HepG2 (cell line): ENCODE measurements around the gene TMEM273. TPM values are rescaled to one million over a fixed set of nuclear protein-coding genes. Genes with fewer than 3 reads are reported as not detected.

ENCODE experiments used
- ATAC-seq: fragments of 200-7000 bp; cut with Tn5 transposase; 3 replicates; pipeline ENCODE4 v1.9.1; 2020; ENCODE audit warnings: mild to moderate bottlenecking, moderate library complexity
- BruUV-seq: library from RNA; stranded (reverse); fragments of 400-500 nt; replicated peaks from 2 replicates; lab custom pipeline; 2021; lab: Mats Ljungman, UMichigan
- CTCF ChIA-PET: fragments of 300-600 bp; formaldehyde crosslinking; extraction: SDS; loops from one replicate; lab custom pipeline; 2021; ENCODE audit warnings: low total read pairs, inconsistent platforms, low intra/inter-chr PET ratio; lab: Yijun Ruan, JAX
- POLR2A ChIA-PET: fragments of 350-600 bp; sonication (Branson Sonifier 250); formaldehyde crosslinking; loops from one replicate; lab custom pipeline; 2020; ENCODE audit warnings: antibody characterized with exemption, inconsistent platforms; lab: Yijun Ruan, JAX
- DNase-seq: peaks from one replicate; pipeline ENCODE4 v3.0.0-alpha.2; 2015; ENCODE audit warnings: low spot score
- FAIRE-seq: peaks from 3 replicates; lab custom pipeline; 2011; peaks lifted over from hg19 to GRCh38; lab: Jason Lieb, UNC
- H2AFZ ChIP-seq: one replicate; pipeline ENCODE4 v1.6.1; 2011; ENCODE audit warnings: low read length, inconsistent platforms
- H3K27ac ChIP-seq: fragments of 300-600 bp; 3 replicates; pipeline ENCODE4 v1.8.0; 2011; ENCODE audit warnings: mixed run types, mild to moderate bottlenecking, mixed read lengths, low read length, inconsistent platforms; ENCODE audit not compliant: insufficient read depth; ENCODE audit errors: extremely low read length
- H3K27me3 ChIP-seq, 2 experiments: fragments of 200-600 bp in 1 of 2; 2 replicates in 1 of 2; 3 replicates in 1 of 2; pipeline versions ENCODE4 v1.6.0 to v1.8.0; 2011; ENCODE audit warnings: low read length in 2 of 2, mild to moderate bottlenecking in 2 of 2, moderate library complexity in 2 of 2, inconsistent platforms in 1 of 2; ENCODE audit not compliant: insufficient read depth in 2 of 2, control insufficient read depth in 1 of 2
- H3K36me3 ChIP-seq, 2 experiments: fragments of 200-600 bp in 1 of 2; replicated peaks in 1 of 2; 2 replicates in 1 of 2; 3 replicates in 1 of 2; pipeline versions ENCODE4 v1.5.1 to v1.8.0; 2011; ENCODE audit warnings: low read length in 2 of 2, inconsistent platforms in 1 of 2; ENCODE audit not compliant: insufficient read depth in 2 of 2, control insufficient read depth in 1 of 2
- H3K4me1 ChIP-seq: 2 replicates; pipeline ENCODE4 v1.5.1; 2012; ENCODE audit warnings: low read length, inconsistent platforms; ENCODE audit not compliant: insufficient read depth
- H3K4me2 ChIP-seq: 2 replicates; pipeline ENCODE4 v1.6.0; 2011; ENCODE audit warnings: low read depth, low read length, inconsistent platforms
- H3K4me3 ChIP-seq, 3 experiments: fragments of 200-600 bp in 1 of 3; sonication (generic), shearing (Covaris generic) in 1 of 3; replicated peaks in 1 of 3; 2 replicates each; pipeline ENCODE4 v1.5.1; 2011 to 2016; ENCODE audit warnings: low read length in 3 of 3, inconsistent platforms in 2 of 3, low read depth in 2 of 3, mild to moderate bottlenecking in 2 of 3, control low read depth in 1 of 3, mixed read lengths in 1 of 3; ENCODE audit not compliant: insufficient read depth in 1 of 3
- H3K79me2 ChIP-seq: one replicate; pipeline ENCODE4 v1.6.1; 2011; ENCODE audit warnings: low read length, inconsistent platforms; ENCODE audit not compliant: insufficient read depth
- H3K9ac ChIP-seq: 2 replicates; pipeline ENCODE4 v1.6.0; 2011; ENCODE audit warnings: mild to moderate bottlenecking, low read depth, low read length, inconsistent platforms; ENCODE audit not compliant: insufficient read depth
- H3K9me3 ChIP-seq: 2 replicates; pipeline ENCODE4 v1.5.1; 2012; ENCODE audit warnings: mild to moderate bottlenecking, low read length
- H4K20me1 ChIP-seq: 2 replicates; pipeline ENCODE4 v1.6.0; 2011; ENCODE audit warnings: inconsistent platforms, mild to moderate bottlenecking, low read length, moderate library complexity; ENCODE audit not compliant: insufficient read depth
- ARID2 ChIP-seq: sonication (generic); formaldehyde crosslinking; IDR thresholded peaks from 2 replicates; pipeline ENCODE4 v1.8.1; 2022; ENCODE audit warnings: mild to moderate bottlenecking, missing genetic modification reagents, borderline replicate concordance
- ARNT2 ChIP-seq: sonication (generic); formaldehyde crosslinking; IDR thresholded peaks from 2 replicates; pipeline ENCODE4 v1.8.0; 2022; ENCODE audit warnings: mild to moderate bottlenecking, low read depth, missing genetic modification reagents, moderate library complexity
- ATF1 ChIP-seq: IDR thresholded peaks from 2 replicates; pipeline ENCODE4 v1.6.1; 2016; ENCODE audit warnings: mild to moderate bottlenecking, control low read depth
- DNMT3B ChIP-seq: conservative IDR thresholded peaks from 2 replicates; pipeline ENCODE4 v1.6.1; 2016; ENCODE audit warnings: missing biosample characterization, control low read depth
- KAT7 ChIP-seq: IDR thresholded peaks from 2 replicates; pipeline ENCODE4 v1.6.1; 2018; ENCODE audit warnings: borderline replicate concordance, missing compliant biosample characterization
- NFE2 ChIP-seq: sonication (generic); formaldehyde crosslinking; IDR thresholded peaks from 2 replicates; pipeline ENCODE4 v1.4.0; 2020; ENCODE audit warnings: missing genetic modification reagents
- NRL ChIP-seq: sonication (generic); formaldehyde crosslinking; IDR thresholded peaks from 2 replicates; pipeline ENCODE4 v1.5.0; 2020; ENCODE audit warnings: missing genetic modification reagents, mild to moderate bottlenecking, moderate library complexity, borderline replicate concordance
- PHF8 ChIP-seq: sonication (generic); formaldehyde crosslinking; IDR thresholded peaks from 2 replicates; pipeline ENCODE4 v1.5.0; 2020; ENCODE audit warnings: missing genetic modification reagents
- SALL1 ChIP-seq: sonication (generic); formaldehyde crosslinking; IDR thresholded peaks from 2 replicates; pipeline ENCODE4 v1.8.0; 2022; ENCODE audit warnings: mild to moderate bottlenecking, missing genetic modification reagents
- ZNF549 ChIP-seq: sonication (generic); formaldehyde crosslinking; IDR thresholded peaks from 2 replicates; pipeline ENCODE4 v1.5.0; 2020; ENCODE audit warnings: missing genetic modification reagents
- ZNF572 ChIP-seq: sonication (generic); formaldehyde crosslinking; IDR thresholded peaks from 2 replicates; pipeline ENCODE4 v1.5.1; 2020; ENCODE audit warnings: mild to moderate bottlenecking, missing genetic modification reagents
- WGBS: methylation state at CpG from one replicate; pipeline ENCODE4 v1.1.6; 2017; ENCODE audit warnings: low lambda C conversion rate; 5-methylcytosine and 5-hydroxymethylcytosine counted together
- in situ Hi-C: cut with HindIII; loops from 2 replicates; pipeline ENCODE4 v1.10.0; 2017; ENCODE audit warnings: low pct_unique_long_range_greater_than_20kb; ENCODE audit not compliant: extremely low pct_ligation_motif_present
- intact Hi-C: fragments of 100-400 bp; cut with micrococcal nuclease; formaldehyde crosslinking; loops from one replicate; pipeline ENCODE4 v1.10.0; 2022; ENCODE audit not compliant: unreplicated experiment
- polyA plus RNA-seq, 8 experiments: library from polyadenylated mRNA; depleted of rRNA in 3 of 8; stranded (reverse) in 7 of 8; unstranded in 1 of 8; fragments of >200 nt; fragmentation: Illumina TruSeq in 4 of 8; extraction: Trizol in 4 of 8; gene quantifications; 2 replicates each; pipeline versions ENCODE4 v1.2.1 to v1.2.3, GENCODE V29; 2011 to 2016; ENCODE audit warnings: low read depth in 4 of 8, missing spikeins in 1 of 8, mixed read lengths in 1 of 8; ENCODE audit not compliant: insufficient read depth in 1 of 8
- total RNA-seq, 5 experiments: library from RNA; depleted of rRNA; stranded (reverse); fragments of >200 nt; fragmentation: Illumina TruSeq; extraction: Trizol; gene quantifications; 2 replicates each; pipeline ENCODE4 v1.2.3, GENCODE V29; 2016; ENCODE audit warnings: low read depth in 1 of 5
- TF ChIP-seq, protein P1 (sequence below): sonication (generic); formaldehyde crosslinking; IDR thresholded peaks from 2 replicates; pipeline ENCODE4 v1.8.1; 2023; ENCODE audit warnings: mild to moderate bottlenecking, missing genetic modification reagents
- TF ChIP-seq, protein P2 (sequence below): sonication (generic); formaldehyde crosslinking; IDR thresholded peaks from 2 replicates; pipeline ENCODE4 v1.9.0; 2021; ENCODE audit warnings: missing genetic modification reagents, borderline replicate concordance
- TF ChIP-seq, protein P3 (sequence below): sonication (generic); formaldehyde crosslinking; IDR thresholded peaks from 2 replicates; pipeline ENCODE4 v1.5.1; 2020; ENCODE audit warnings: mild to moderate bottlenecking, missing genetic modification reagents, borderline replicate concordance
- TF ChIP-seq, protein P4 (sequence below): IDR thresholded peaks from 2 replicates; pipeline ENCODE4 v1.6.1; 2016; ENCODE audit warnings: mild to moderate bottlenecking
- TF ChIP-seq, protein P5 (sequence below): sonication (generic); formaldehyde crosslinking; IDR thresholded peaks from 2 replicates; pipeline ENCODE4 v1.4.0; 2020; ENCODE audit warnings: mild to moderate bottlenecking, missing genetic modification reagents

The TMEM273 gene
- total and polyA plus RNA-seq, 2 of the 13 experiments (the other 11 are each of a cell fraction or from before 2014, with no cell fraction given) = not detected

DNA sequence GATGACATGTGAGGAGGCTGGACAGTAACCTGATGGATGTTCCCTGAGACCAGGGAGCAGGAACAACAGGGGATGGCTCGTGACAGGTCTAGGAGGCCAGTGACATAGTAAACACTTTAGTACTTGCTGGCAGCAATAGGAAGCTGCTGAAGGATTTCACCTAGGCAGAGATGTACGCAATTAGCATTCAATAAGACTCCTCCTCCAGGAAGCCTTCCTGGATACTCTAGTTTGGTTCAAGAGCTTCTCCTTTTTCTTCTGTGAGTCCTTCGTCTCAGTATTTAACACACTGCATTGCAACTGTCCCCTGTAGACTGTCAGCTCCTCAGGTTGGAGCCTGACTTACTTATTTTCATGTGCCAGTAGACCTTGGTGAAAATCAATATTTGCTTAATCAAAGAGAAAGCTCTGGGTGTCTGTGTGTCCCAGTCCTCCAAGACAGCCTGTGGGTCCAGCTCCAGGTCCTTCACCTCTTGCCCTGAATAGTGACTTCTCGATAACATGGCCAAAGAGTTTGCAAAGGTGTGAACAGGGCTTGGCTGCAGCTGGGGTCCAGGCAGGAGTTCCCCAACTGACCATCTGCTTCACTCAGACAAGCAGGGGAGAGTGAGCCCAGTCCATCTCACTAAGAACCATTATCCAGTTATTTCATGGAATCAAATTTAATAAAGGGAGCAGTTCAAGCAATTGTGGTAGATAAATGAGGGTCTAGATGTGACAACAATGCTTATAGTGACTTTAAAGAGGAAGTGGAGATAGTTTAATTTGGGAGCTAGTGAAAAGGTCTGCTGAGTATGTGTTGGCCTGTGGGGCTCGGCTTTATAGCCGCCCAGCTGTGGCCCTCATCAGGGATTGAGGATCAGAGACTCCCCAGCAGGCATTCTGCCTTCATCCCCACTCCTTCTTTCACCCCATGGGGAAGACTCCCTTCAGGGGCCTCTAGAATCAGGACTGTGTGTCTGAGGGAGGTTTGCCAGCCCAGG lies 9.4 kb downstream of the TMEM273 start:
- no TSS peak for BruUV-seq
- no peaks in the 10 kb centered on the region for H3K79me2 ChIP-seq
- intact Hi-C loops (no loop called here), in situ Hi-C loops (no loop called here)
- H3K27ac ChIP-seq = no peak overlapping the region
- H3K4me2 ChIP-seq = no peak overlapping the region
- H4K20me1 ChIP-seq = no peaks in the 10 kb centered on the region
- no peaks in the 10 kb centered on the region for H3K4me1 ChIP-seq
- 0% methylated on average over 5 of the region's 6 CpGs for WGBS
- no peaks in the 10 kb centered on the region for H3K36me3 ChIP-seq
- peaks cover 0 to 3% of the 10 kb centered on the region in 2 experiments; a peak in 1 of 5 replicates for H3K27me3 ChIP-seq
- ATAC-seq (no peak), DNase-seq (no peak), FAIRE-seq (no peak)
- H3K4me3 ChIP-seq = no peak overlapping the region
- CTCF ChIA-PET = no interaction called here
- POLR2A ChIA-PET = no interaction called here
- no peak overlapping the region for H2AFZ ChIP-seq
- H3K9me3 ChIP-seq = no peaks in the 10 kb centered on the region
- no peak overlapping the region for H3K9ac ChIP-seq
- TF ChIP-seq PHF8 (CRISPR knock-in tag) (no peak), ARID2 (no peak), ATF1 (no peak), ARNT2 (no peak), NRL (no peak), KAT7 (CRISPR knock-in tag) (no peak), NFE2 (CRISPR knock-in tag) (no peak), DNMT3B (CRISPR knock-in tag) (no peak), ZNF549 (CRISPR knock-in tag) (no peak), ZNF572 (no peak), SALL1 (no peak)
- TF ChIP-seq, protein P1, sequence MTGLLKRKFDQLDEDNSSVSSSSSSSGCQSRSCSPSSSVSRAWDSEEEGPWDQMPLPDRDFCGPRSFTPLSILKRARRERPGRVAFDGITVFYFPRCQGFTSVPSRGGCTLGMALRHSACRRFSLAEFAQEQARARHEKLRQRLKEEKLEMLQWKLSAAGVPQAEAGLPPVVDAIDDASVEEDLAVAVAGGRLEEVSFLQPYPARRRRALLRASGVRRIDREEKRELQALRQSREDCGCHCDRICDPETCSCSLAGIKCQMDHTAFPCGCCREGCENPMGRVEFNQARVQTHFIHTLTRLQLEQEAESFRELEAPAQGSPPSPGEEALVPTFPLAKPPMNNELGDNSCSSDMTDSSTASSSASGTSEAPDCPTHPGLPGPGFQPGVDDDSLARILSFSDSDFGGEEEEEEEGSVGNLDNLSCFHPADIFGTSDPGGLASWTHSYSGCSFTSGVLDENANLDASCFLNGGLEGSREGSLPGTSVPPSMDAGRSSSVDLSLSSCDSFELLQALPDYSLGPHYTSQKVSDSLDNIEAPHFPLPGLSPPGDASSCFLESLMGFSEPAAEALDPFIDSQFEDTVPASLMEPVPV = no peak
- TF ChIP-seq, protein P2, sequence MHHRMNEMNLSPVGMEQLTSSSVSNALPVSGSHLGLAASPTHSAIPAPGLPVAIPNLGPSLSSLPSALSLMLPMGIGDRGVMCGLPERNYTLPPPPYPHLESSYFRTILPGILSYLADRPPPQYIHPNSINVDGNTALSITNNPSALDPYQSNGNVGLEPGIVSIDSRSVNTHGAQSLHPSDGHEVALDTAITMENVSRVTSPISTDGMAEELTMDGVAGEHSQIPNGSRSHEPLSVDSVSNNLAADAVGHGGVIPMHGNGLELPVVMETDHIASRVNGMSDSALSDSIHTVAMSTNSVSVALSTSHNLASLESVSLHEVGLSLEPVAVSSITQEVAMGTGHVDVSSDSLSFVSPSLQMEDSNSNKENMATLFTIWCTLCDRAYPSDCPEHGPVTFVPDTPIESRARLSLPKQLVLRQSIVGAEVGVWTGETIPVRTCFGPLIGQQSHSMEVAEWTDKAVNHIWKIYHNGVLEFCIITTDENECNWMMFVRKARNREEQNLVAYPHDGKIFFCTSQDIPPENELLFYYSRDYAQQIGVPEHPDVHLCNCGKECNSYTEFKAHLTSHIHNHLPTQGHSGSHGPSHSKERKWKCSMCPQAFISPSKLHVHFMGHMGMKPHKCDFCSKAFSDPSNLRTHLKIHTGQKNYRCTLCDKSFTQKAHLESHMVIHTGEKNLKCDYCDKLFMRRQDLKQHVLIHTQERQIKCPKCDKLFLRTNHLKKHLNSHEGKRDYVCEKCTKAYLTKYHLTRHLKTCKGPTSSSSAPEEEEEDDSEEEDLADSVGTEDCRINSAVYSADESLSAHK (CRISPR knock-in tag) = no peak
- TF ChIP-seq, protein P3, sequence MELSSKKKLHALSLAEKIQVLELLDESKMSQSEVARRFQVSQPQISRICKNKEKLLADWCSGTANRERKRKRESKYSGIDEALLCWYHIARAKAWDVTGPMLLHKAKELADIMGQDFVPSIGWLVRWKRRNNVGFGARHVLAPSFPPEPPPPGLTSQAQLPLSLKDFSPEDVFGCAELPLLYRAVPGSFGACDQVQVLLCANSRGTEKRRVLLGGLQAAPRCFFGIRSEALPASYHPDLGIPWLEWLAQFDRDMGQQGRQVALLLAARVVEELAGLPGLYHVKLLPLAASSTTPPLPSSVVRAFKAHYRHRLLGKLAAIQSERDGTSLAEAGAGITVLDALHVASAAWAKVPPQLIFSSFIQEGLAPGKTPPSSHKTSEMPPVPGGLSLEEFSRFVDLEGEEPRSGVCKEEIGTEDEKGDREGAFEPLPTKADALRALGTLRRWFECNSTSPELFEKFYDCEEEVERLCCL (CRISPR knock-in tag) = no peak
- TF ChIP-seq, protein P4, sequence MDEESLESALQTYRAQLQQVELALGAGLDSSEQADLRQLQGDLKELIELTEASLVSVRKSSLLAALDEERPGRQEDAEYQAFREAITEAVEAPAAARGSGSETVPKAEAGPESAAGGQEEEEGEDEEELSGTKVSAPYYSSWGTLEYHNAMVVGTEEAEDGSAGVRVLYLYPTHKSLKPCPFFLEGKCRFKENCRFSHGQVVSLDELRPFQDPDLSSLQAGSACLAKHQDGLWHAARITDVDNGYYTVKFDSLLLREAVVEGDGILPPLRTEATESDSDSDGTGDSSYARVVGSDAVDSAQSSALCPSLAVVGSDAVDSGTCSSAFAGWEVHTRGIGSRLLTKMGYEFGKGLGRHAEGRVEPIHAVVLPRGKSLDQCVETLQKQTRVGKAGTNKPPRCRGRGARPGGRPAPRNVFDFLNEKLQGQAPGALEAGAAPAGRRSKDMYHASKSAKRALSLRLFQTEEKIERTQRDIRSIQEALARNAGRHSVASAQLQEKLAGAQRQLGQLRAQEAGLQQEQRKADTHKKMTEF (CRISPR knock-in tag) = no peak
- TF ChIP-seq, protein P5, sequence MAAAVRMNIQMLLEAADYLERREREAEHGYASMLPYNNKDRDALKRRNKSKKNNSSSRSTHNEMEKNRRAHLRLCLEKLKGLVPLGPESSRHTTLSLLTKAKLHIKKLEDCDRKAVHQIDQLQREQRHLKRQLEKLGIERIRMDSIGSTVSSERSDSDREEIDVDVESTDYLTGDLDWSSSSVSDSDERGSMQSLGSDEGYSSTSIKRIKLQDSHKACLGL (CRISPR knock-in tag) = no peak
